Measurements from ENCODE around the gene BAK1.
"Not testable (repeated sequence)": the region's sequence is repeated elsewhere in the genome, so short reads cannot be mapped to it uniquely, and the experiment has no call there.

BAK1 gene

DNA sequence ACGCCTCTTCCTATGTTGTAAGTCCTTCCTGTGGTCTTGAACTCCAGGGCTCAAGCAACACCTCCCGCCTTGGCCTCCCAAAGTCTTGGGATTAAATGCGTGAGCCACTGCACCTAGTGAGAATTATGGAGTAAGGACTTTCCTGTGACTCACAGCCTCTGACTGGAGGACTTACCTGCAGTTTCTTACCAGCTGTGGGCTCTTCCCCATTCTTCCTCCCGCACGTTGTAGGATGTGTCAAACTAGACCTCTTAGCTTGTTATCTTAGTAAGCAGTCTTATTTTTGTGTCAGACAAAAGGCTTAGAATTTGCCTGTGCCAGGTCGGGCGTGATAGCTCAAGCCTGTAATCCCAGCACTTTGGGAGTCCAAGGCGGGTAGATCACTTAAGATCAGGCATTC is 30.9 kb downstream of the BAK1 start:
- DNase-seq, result no peak

DNA sequence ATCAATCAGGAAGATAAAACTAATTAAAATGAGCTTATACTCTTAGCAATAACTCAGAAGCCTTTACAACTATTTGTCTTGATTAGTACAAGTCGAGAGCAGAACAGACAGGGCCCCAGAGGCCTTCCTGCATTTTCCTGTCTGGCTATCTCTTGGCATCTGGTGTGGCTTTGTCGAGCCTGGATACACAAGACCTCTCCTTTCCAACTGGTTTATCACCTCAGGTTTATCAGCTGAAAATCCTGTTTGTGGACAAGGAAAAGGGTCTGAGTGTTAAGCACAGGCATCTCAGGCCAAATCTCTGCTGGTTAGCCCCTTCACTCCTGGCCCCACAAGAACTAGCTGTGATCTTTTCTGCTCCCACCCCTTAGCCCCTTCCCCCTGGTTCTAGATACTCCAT is 32.6 kb downstream of the BAK1 start:
- no peak for DNase-seq

DNA sequence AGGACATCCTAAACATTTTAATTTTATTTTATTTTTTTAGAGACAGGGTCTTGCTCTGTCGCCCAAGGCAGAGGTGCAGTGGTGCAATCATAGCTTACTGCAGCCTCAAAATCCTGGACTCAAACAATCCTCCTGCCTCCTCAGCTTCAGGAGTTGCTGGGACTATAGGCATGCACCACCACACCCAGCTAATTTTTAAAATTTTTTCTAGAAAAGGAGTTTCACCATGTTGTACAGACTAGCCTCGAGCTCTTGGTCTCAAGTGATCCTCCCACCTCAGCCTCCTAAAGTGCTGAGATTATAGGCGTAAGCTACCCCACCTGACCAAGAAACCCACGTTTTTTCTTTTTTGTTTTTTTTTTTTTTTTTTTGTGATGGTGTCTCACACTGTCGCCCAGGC is 33.3 kb downstream of the BAK1 start:
- no peak for DNase-seq

DNA sequence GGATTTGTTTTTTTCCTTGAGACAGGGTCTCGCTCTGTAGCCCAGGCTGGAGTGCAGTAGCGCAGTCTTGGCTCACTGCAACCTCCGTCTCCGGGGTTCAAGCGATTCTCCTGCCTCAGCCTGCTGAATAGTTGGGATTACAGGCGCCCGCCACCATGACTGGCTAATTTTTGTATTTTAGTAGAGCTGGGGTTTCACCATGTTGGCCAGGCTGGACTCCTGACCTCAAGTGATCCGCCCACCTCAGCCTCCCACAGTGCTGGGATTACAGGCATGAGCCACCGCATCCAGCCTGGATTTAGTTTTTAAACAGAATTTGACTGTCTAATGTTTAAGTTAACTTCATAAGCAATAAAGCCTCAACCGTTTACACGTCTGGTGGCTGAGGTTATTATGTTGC is 34.8 kb downstream of the BAK1 start:
- not testable (repeated sequence) for DNase-seq

DNA sequence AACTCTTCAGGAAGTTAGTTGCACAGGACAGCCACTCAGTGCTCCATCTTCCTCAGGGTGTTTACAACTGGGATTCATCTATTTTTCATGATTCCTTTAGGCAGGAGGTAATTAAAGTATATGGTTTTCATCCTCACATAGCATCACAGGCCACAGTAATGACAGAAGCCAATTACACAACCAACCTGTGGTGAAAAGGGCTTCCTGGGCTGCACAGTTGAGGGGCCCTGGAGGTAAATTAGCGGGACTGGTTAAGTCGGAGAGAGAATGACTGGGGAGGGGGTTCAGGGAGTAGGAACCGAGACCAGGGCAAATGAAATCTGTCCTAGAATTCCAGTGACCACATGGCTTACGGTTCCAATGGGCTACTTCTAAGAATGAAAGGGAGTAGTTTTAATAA is 37.0 kb downstream of the BAK1 start:
- DNase-seq, result no peak

DNA sequence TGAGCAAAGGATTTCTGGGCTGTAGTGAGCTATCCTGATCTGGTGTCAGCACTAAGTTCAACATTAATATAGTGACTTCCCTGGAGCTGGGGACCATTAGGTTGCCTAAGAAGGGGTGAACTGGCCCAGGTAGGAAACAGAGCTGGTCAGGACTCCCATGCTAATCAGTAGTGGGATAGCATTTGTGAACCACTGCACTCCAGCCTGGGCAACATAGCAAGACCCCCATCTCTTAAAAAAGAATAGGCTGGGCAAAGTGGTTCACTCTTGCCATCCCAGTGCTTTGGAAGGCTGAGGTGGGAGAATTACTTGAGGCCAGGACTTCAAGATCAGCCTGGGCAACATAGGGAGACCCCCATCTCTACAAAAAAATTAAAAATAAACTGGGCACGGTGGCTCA is 39.3 kb downstream of the BAK1 start:
- no peak for DNase-seq

DNA sequence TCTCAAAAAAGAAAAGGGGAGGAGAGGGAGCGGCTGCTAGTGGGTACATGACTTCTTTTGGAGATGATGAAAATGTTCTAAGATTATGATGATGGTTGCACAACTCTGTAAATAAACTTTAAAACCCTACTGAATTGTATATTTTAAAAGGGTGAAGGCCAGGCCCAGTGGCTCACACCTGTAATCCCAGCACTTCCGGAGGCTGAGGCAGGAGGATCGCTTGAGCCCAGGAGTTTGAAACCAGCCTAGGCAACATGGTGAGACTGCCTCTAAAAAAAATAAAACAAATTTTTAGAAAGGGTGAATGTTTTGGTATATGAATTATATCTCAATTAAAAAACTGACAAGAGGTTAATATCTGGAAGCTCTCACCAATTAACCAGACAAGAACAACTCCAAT is 45.4 kb downstream of the BAK1 start:
- no peak for DNase-seq

DNA sequence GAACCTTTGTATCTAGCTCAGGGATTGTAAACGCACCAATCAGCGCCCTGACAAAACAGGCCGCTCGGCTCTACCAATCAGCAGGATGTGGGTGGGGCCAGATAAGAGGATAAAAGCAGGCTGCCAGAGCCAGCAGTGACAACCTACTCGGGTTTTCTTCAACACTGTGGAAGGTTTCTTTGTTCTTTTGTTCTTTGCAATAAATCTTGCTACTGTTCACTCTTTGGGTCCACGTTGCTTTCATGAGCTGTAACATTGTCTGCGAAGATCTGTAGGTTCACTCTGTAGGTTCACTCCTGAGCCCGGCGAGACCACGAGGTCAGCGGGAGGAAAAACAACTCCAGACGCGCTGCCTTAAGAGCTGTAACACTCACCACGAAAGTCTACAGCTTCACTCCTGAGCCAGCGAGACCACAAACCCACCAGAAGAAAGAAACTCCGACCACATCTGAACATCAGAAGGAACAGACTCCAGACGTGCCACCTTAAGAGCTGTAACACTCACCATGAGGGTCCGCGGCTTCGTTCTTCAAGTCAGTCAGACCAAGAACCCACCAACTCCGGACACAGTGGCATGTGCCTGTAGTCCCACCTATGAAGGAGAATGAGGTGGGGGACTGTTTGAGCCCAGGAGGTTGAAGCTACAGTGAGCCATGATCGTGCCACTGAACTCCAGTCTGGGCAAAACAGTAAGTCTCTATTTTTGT is 46.8 kb downstream of the BAK1 start:
- DNase-seq, result not testable (repeated sequence)

DNA sequence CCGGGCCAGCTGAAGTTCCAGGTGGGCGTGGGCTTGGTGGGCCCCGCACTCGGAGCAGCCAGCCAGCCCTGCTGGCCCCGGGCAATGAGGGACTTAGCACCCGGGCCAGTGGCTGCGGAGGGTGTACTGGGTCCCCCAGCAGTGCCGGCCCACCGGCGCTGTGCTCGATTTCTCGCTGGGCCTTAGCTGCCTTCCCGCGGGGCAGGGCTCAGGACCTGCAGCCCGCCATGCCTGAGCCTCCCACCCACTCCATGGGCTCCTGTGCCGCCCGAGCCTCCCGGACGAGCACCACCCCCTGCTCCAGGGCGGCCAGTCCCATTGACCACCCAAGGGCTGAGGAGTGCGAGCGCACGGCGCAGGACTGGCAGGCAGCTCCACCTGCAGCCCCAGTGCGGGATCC is 47.6 kb downstream of the BAK1 start:
- not testable (repeated sequence) for DNase-seq

DNA sequence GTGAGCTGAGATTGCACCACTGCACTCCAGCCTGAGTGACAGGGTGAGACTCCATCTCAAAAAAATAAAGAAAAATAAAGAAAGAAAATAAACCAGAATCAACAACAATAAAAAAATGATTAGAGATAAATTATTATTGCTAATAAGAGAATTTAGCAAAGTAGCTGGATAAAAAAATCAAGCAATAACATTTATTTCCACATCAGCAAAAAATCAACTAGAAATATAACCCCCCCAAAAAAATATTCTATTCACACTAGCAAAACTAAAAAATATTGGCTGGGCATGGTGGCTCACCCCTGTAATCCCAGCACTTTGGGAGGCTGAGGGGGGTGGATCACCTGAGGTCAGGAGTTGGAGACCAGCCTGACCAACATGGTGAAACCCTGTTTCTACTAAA is 49.5 kb downstream of the BAK1 start:
- DNase-seq, result not testable (repeated sequence)

Data from NCI-H1930 (cell line).